GM21528 (cell line): ENCODE data around the gene IRF8.
"Not testable (repeated sequence)": the region's sequence is repeated elsewhere in the genome, so short reads cannot be mapped to it uniquely, and the experiment has no call there.

Experiments
- ATAC-seq: cut with Tn5 transposase; IDR thresholded peaks from one replicate; pipeline ENCODE4 v1.9.1; 2021; ENCODE audit warnings: mild to moderate bottlenecking, moderate library complexity; ENCODE audit not compliant: unreplicated experiment, low FRiP score

Gene IRF8

GRCh38 chr16:85891033-85891775 lies 7.8 kb upstream of the IRF8 start:
- ATAC-seq = no peak

GRCh38 chr16:85891776-85892166 lies 7.2 kb upstream of the IRF8 start:
- no peak for ATAC-seq

- ATAC-seq = no peak
These were observed 6.2 kb upstream of the IRF8 start for GRCh38 chr16:85892760-85893159.

- no peak for ATAC-seq
These were observed 4.7 kb upstream of the IRF8 start for GRCh38 chr16:85894266-85894665.

- no peak for ATAC-seq
These were observed 1.6 kb upstream of the IRF8 start for GRCh38 chr16:85897382-85897781.

GRCh38 chr16:85899444-85899843 lies 482 bp downstream of the IRF8 start:
- ATAC-seq = no peak

GRCh38 chr16:85900027-85900792 lies 1.2 kb downstream of the IRF8 start:
- ATAC-seq = no peak

GRCh38 chr16:85901110-85901509 lies 2.1 kb downstream of the IRF8 start:
- no peak for ATAC-seq

- no peak for ATAC-seq
These were observed 2.9 kb downstream of the IRF8 start for GRCh38 chr16:85901773-85902365.

- peak; percentile 56 for ATAC-seq
These were observed 3.6 kb downstream of the IRF8 start for GRCh38 chr16:85902366-85903155.

- ATAC-seq = no peak
These were observed 4.6 kb downstream of the IRF8 start for GRCh38 chr16:85903559-85903958.

GRCh38 chr16:85905110-85906095 lies 6.4 kb downstream of the IRF8 start:
- no peak for ATAC-seq

- ATAC-seq = no peak
These were observed 7.4 kb downstream of the IRF8 start for GRCh38 chr16:85906349-85906748.

GRCh38 chr16:85907231-85907630 lies 8.3 kb downstream of the IRF8 start:
- ATAC-seq = not testable (repeated sequence)

- ATAC-seq = peak; percentile 46
These were observed 9.5 kb downstream of the IRF8 start for GRCh38 chr16:85908444-85908843.

GRCh38 chr16:85908889-85909589 lies 10.1 kb downstream of the IRF8 start:
- ATAC-seq = no peak

- ATAC-seq = no peak
These were observed 11.2 kb downstream of the IRF8 start for GRCh38 chr16:85909932-85910853.

- ATAC-seq = no peak
These were observed 11.9 kb downstream of the IRF8 start for GRCh38 chr16:85910854-85911247.
